Neural crest cell (in vitro differentiated cells): ENCODE data around the gene CD6. TPM values are rescaled to one million over a fixed set of nuclear protein-coding genes. Genes with fewer than 3 reads are reported as not detected.
A peak's percentile ranks its signal among the peaks of the same experiment; 100 is the strongest.

Experiments
- DNase-seq: peaks from one replicate; pipeline ENCODE4 v3.0.0; 2021; ENCODE audit warnings: low read depth, mixed read lengths, low spot score
- H3K27ac Mint-ChIP-seq: one replicate; pipeline ENCODE4 v1.8.0; 2021; ENCODE audit warnings: mild to moderate bottlenecking, mixed read lengths; ENCODE audit not compliant: unreplicated experiment
- H3K27me3 Mint-ChIP-seq: 2 replicates; pipeline ENCODE4 v1.8.0; 2021; ENCODE audit warnings: low read depth, mild to moderate bottlenecking, mixed read lengths
- H3K36me3 Mint-ChIP-seq: 2 replicates; pipeline ENCODE4 v1.8.0; 2021; ENCODE audit warnings: low read depth, mild to moderate bottlenecking, mixed read lengths
- H3K4me1 Mint-ChIP-seq: 2 replicates; pipeline ENCODE4 v1.8.0; 2021; ENCODE audit warnings: mixed read lengths
- H3K4me3 Mint-ChIP-seq: one replicate; pipeline ENCODE4 v1.8.0; 2021; ENCODE audit warnings: mild to moderate bottlenecking, mixed read lengths
- H3K9me3 Mint-ChIP-seq: 2 replicates; pipeline ENCODE4 v1.8.0; 2021; ENCODE audit warnings: mixed read lengths
- total RNA-seq: library from RNA; stranded (reverse); gene quantifications from 2 replicates; pipeline ENCODE4 v1.2.1, GENCODE V29; 2021
- TF ChIP-seq, protein P1 (sequence below): fragments of 200-600 bp; sonication (generic); conservative IDR thresholded peaks from 2 replicates; pipeline ENCODE4 v1.5.0; 2021; ENCODE audit warnings: antibody characterized with exemption, mild to moderate bottlenecking

CD6 gene
- total RNA-seq, 1 donor from 2014 or later: 0.30 TPM

DNA sequence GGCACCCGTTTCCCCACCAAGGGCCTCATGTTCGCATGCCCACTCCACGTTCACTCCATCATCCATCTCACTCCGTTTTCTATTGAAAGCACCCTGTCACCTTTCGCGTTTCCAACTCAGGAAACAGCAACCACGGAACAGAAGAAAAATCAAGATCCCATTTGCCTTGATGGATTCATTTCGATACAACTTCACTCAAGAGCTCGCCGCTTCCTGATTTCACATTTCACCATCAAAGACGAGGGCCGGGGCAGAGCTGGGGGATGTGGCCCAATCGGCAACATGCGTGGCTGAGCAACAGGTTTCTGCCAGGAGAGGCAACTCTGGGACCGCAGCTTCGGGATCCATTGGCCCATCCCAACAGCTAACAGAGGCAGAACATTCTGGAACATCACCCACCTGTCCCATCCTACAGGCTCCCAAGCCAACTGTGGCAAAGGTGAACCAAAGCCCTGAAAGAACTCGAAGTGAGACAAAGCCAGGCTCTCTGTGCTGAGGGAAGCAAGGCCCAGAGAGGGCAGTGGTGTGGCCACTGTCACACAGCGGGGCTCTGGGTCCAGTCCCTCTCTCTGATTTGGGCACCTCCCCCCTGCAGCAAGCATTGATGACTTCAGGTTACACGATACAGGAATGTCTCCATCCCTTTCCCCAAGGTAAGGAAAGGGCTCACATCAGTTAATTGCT is 94.6 kb downstream of the CD6 start:
- TF ChIP-seq, protein P1, sequence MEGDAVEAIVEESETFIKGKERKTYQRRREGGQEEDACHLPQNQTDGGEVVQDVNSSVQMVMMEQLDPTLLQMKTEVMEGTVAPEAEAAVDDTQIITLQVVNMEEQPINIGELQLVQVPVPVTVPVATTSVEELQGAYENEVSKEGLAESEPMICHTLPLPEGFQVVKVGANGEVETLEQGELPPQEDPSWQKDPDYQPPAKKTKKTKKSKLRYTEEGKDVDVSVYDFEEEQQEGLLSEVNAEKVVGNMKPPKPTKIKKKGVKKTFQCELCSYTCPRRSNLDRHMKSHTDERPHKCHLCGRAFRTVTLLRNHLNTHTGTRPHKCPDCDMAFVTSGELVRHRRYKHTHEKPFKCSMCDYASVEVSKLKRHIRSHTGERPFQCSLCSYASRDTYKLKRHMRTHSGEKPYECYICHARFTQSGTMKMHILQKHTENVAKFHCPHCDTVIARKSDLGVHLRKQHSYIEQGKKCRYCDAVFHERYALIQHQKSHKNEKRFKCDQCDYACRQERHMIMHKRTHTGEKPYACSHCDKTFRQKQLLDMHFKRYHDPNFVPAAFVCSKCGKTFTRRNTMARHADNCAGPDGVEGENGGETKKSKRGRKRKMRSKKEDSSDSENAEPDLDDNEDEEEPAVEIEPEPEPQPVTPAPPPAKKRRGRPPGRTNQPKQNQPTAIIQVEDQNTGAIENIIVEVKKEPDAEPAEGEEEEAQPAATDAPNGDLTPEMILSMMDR: no peak
- Mint-ChIP-seq H3K36me3 (no peaks in the 10 kb centered on the region), H3K9me3 (no peaks in the 10 kb centered on the region), H3K4me1 (peaks cover 9% of the 10 kb centered on the region), H3K4me3 (no peak overlapping the region), H3K27me3 (no peaks in the 10 kb centered on the region), H3K27ac (no peak overlapping the region)
- no peak for DNase-seq

DNA sequence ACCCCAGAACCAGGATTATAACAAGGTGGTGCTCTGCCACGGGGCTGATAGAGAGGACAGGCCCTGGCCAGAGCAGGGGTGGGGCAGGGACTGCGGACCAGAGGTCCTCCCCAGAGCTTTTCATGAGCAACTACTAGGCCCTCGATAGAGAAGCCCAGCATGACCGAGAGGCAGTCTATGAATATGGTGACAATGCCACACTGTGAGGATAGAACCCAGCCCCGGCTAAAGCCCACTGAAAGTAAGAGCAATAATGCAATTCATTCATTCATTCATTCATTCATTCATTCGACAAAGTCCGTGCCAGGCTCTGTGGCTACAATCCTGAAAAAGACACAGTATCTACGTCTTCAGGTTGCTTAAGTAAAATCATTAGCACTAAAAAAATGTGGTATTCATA is 95.2 kb downstream of the CD6 start:
- Mint-ChIP-seq H3K36me3 (no peaks in the 10 kb centered on the region), H3K27me3 (no peaks in the 10 kb centered on the region), H3K4me3 (no peak overlapping the region), H3K4me1 (peaks cover 14% of the 10 kb centered on the region), H3K27ac (peak overlapping the region; percentile 2), H3K9me3 (no peaks in the 10 kb centered on the region)
- TF ChIP-seq, protein P1: no peak
- no peak for DNase-seq

DNA sequence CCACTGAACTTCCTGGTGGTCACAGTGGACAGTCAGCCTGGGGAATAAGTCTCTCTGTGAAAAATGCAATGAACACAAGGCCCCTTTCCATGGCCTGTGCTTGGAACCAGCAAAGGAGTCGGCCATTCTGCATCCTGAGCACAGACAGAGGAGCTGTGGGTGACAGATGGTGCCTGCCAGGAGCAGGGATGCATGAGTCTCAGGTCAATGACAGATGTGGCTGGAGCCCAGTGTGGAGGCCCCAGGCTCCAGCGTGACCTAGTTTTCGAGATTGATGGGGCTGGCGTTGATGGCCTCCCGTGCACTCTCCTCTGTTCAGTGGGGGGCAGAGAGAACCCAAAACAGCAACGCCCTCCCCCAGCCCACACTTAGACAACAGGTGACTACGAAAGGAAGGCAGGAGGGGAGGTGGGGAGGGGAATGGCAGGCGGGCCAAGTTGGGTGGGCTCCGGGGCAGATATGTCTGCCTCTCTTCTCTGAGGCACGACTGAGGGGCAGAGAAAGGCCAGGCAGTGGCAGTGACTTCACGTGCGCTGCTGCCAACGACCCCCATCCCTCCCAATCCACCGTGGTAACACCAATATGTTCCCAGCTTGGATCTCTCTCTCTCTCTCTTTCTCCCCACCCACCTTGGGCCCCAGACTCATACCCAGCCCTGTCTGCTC is 96.4 kb downstream of the CD6 start:
- TF ChIP-seq, protein P1: no peak
- no peaks in the 10 kb centered on the region for H3K9me3 Mint-ChIP-seq
- peaks cover 24% of the 10 kb centered on the region for H3K4me1 Mint-ChIP-seq
- no peaks in the 10 kb centered on the region for H3K27me3 Mint-ChIP-seq
- DNase-seq: no peak
- no peak overlapping the region for H3K4me3 Mint-ChIP-seq
- no peaks in the 10 kb centered on the region for H3K36me3 Mint-ChIP-seq
- H3K27ac Mint-ChIP-seq: peak overlapping the region; percentile 67

DNA sequence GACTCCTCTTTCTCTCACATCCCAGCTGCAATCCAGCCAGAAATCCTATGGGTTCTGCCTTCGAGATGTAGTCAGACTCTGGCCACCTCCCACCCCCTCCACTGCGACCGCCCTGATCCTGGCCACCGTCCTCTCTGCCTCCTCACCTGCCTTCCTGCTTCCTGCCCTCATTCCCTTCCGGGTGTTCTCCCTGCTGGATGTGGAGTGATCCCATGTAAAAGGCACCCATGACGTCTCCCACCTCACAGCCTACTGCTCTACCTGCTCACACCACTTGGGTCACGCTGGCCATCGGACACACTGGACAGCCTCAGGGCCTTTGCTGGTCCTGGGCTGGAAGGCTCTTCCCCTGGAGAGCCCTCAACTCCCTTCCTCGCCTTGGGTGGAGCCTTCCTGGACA is 97.1 kb downstream of the CD6 start:
- H3K36me3 Mint-ChIP-seq: no peaks in the 10 kb centered on the region
- no peaks in the 10 kb centered on the region for H3K9me3 Mint-ChIP-seq
- peaks cover 24% of the 10 kb centered on the region for H3K4me1 Mint-ChIP-seq
- TF ChIP-seq, protein P1: no peak
- H3K27ac Mint-ChIP-seq: no peak overlapping the region
- no peak overlapping the region for H3K4me3 Mint-ChIP-seq
- no peaks in the 10 kb centered on the region for H3K27me3 Mint-ChIP-seq
- no peak for DNase-seq

DNA sequence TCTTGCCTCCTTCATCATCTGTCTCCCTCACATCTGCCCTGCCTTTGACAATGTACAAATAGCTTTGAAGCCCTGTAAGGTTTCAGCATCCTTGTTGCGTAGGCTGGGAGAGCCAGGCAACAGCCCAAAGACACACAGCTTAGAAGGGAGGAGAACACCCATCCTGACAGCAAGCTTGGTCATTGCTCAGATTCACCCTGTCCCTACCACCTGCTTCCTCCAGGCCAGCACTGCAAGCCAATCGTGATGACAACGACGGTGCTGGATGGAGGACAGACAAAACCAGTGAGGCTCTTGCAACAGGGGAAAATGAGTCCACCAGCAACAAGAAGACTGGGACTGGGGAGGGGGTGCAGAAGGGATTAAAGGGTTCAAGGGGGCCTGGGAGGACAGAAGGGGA is 97.9 kb downstream of the CD6 start:
- H3K9me3 Mint-ChIP-seq: no peaks in the 10 kb centered on the region

More for the DNA sequence above, 97.9 kb downstream of the CD6 start:
- no peaks in the 10 kb centered on the region for H3K27me3 Mint-ChIP-seq
- peak overlapping the region; percentile 88 for H3K27ac Mint-ChIP-seq
- H3K4me3 Mint-ChIP-seq: no peak overlapping the region
- TF ChIP-seq, protein P1: no peak
- H3K36me3 Mint-ChIP-seq: no peaks in the 10 kb centered on the region
- DNase-seq: no peak
- peaks cover 24% of the 10 kb centered on the region for H3K4me1 Mint-ChIP-seq

Other genes with a start within 250 kb of the CD6 start
- not detected in 2 replicates for gene MS4A18, start 247.0 kb upstream of the CD6 start, total RNA-seq
- gene MS4A15, start 214.8 kb upstream of the CD6 start, total RNA-seq: not detected in 2 replicates
- gene MS4A10, start 186.3 kb upstream of the CD6 start, total RNA-seq: not detected in 2 replicates
- 41.6 and 44.3 TPM in 2 replicates for gene CCDC86, start 129.6 kb upstream of the CD6 start, total RNA-seq
- gene PTGDR2, start 115.7 kb upstream of the CD6 start, total RNA-seq: 0.16 and 0.32 TPM in 2 replicates
- gene ZP1, start 104.1 kb upstream of the CD6 start, total RNA-seq: not detected in 2 replicates
- gene PRPF19, start 65.1 kb upstream of the CD6 start, total RNA-seq: 183 and 189 TPM in 2 replicates
- gene TMEM109, start 57.5 kb upstream of the CD6 start, total RNA-seq: 64.4 and 65.6 TPM in 2 replicates
- 195 and 216 TPM in 2 replicates for gene TMEM132A, start 47.2 kb upstream of the CD6 start, total RNA-seq
- 7.4 and 10.4 TPM in 2 replicates for gene SLC15A3, start 19.5 kb upstream of the CD6 start, total RNA-seq
- gene CD5, start 130.8 kb downstream of the CD6 start, total RNA-seq: not detected in 2 replicates
- gene VPS37C, start 189.7 kb downstream of the CD6 start, total RNA-seq: 25.8 and 26.0 TPM in 2 replicates
- not detected in 2 replicates for gene PGA3, start 231.8 kb downstream of the CD6 start, total RNA-seq